Upper lobe of right lung (tissue), 1 donor: ENCODE data around the gene SGPL1. TPM values are rescaled to one million over a fixed set of nuclear protein-coding genes. Genes with fewer than 3 reads are reported as not detected.
"Not testable (repeated sequence)": the region's sequence is repeated elsewhere in the genome, so short reads cannot be mapped to it uniquely, and the experiment has no call there.

Source experiments
- ATAC-seq: fragments of 200-7000 bp; cut with Tn5 transposase; one replicate; pipeline ENCODE4 v1.9.1; 2020; ENCODE audit warnings: mild to moderate bottlenecking, moderate library complexity
- DNase-seq: peaks from one replicate; pipeline ENCODE4 v3.0.0-alpha.2; 2020
- H3K27ac ChIP-seq: fragments of 200-600 bp; one replicate; pipeline ENCODE4 v1.8.0; 2022
- H3K27me3 ChIP-seq: fragments of 200-600 bp; one replicate; pipeline ENCODE4 v1.8.0; 2022; ENCODE audit warnings: mild to moderate bottlenecking
- H3K36me3 ChIP-seq: fragments of 200-600 bp; one replicate; pipeline ENCODE4 v1.8.0; 2022
- H3K4me1 ChIP-seq: fragments of 200-600 bp; one replicate; pipeline ENCODE4 v1.8.0; 2022
- H3K4me3 ChIP-seq: fragments of 200-600 bp; one replicate; pipeline ENCODE4 v1.8.0; 2022; ENCODE audit warnings: mild to moderate bottlenecking
- H3K9me3 ChIP-seq: fragments of 200-600 bp; one replicate; pipeline ENCODE4 v1.8.0; 2022
- intact Hi-C: fragments of 100-400 bp; cut with DNase I; formaldehyde crosslinking; loops from one replicate; pipeline ENCODE4 v1.11.0; 2022
- long read RNA-seq: library from polyadenylated mRNA; unstranded; transcript quantifications from one replicate; pipeline ENCODE4 v2.0.0, GENCODE V29; 2021
- total RNA-seq: library from RNA; stranded (reverse); fragmentation: NEBNext Ultra II Directional; extraction: Animal tissue kit (Norgen Biotek cat#: 25700); gene quantifications from one replicate; pipeline ENCODE4 v1.2.1, GENCODE V29; 2021
- TF ChIP-seq, protein P1 (sequence below): fragments of 200-600 bp; IDR thresholded peaks from one replicate; pipeline ENCODE4 v1.8.0; 2022; ENCODE audit warnings: antibody characterized with exemption
- donor health status: DM: no; HTN: yes; CAD: no; lungs with severe emphysema.

Gene SGPL1, protein sequence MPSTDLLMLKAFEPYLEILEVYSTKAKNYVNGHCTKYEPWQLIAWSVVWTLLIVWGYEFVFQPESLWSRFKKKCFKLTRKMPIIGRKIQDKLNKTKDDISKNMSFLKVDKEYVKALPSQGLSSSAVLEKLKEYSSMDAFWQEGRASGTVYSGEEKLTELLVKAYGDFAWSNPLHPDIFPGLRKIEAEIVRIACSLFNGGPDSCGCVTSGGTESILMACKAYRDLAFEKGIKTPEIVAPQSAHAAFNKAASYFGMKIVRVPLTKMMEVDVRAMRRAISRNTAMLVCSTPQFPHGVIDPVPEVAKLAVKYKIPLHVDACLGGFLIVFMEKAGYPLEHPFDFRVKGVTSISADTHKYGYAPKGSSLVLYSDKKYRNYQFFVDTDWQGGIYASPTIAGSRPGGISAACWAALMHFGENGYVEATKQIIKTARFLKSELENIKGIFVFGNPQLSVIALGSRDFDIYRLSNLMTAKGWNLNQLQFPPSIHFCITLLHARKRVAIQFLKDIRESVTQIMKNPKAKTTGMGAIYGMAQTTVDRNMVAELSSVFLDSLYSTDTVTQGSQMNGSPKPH
- 38.3 TPM for total RNA-seq
- long read RNA-seq, full-length matches to known transcripts, result 2 of 15 reads
- long read RNA-seq, partial matches to known transcripts, result 12 of 15 reads
- long read RNA-seq, other reads (novel, unspliced or antisense), result 1 of 15 reads

- intact Hi-C loops, result loop anchor here (10.0 kb wide), 1 partner anchor 59 kb away; no protein-coding TSS in a partner anchor
- Histone ChIP-seq H3K36me3 (peaks cover 11% of the 10 kb centered on the region), H3K27ac (peak within 1 kb of the TSS; percentile 86), H3K9me3 (no peaks in the 10 kb centered on the region), H3K4me1 (peaks cover 7% of the 10 kb centered on the region), H3K27me3 (no peaks in the 10 kb centered on the region), H3K4me3 (peak within 1 kb of the TSS; percentile 70)
- ATAC-seq (peak; percentile 99), DNase-seq (peak; percentile 92)
- TF ChIP-seq, protein P1, sequence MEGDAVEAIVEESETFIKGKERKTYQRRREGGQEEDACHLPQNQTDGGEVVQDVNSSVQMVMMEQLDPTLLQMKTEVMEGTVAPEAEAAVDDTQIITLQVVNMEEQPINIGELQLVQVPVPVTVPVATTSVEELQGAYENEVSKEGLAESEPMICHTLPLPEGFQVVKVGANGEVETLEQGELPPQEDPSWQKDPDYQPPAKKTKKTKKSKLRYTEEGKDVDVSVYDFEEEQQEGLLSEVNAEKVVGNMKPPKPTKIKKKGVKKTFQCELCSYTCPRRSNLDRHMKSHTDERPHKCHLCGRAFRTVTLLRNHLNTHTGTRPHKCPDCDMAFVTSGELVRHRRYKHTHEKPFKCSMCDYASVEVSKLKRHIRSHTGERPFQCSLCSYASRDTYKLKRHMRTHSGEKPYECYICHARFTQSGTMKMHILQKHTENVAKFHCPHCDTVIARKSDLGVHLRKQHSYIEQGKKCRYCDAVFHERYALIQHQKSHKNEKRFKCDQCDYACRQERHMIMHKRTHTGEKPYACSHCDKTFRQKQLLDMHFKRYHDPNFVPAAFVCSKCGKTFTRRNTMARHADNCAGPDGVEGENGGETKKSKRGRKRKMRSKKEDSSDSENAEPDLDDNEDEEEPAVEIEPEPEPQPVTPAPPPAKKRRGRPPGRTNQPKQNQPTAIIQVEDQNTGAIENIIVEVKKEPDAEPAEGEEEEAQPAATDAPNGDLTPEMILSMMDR, result peak; percentile 94
Measured at GRCh38 chr10:70815504-70816219, at the start of gene SGPL1. Gene SGPL1 (plus strand): TSS chr10:70815948. CDS start chr10:70816854, 906 bp downstream.

- not testable (repeated sequence) for ATAC-seq, H3K9me3 ChIP-seq, H3K4me1 ChIP-seq, H3K4me3 ChIP-seq, H3K27ac ChIP-seq, H3K27me3 ChIP-seq, DNase-seq, H3K36me3 ChIP-seq
- intact Hi-C loops, result loop anchor here (10.0 kb wide), 1 partner anchor 303 kb away; no protein-coding TSS in a partner anchor
Measured at GRCh38 chr10:70768026-70768685, 47.6 kb upstream of the SGPL1 start.

GRCh38 chr10:70769121-70769520 lies 46.6 kb upstream of the SGPL1 start:
- ATAC-seq, result no peak
- no peaks in the 10 kb centered on the region for H3K27me3 ChIP-seq
- intact Hi-C loops, result loop anchor here (10.0 kb wide), 1 partner anchor 304 kb away; no protein-coding TSS in a partner anchor
- H3K36me3 ChIP-seq, result no peaks in the 10 kb centered on the region
- no peak overlapping the region for H3K4me3 ChIP-seq
- no peak for DNase-seq
- no peaks in the 10 kb centered on the region for H3K4me1 ChIP-seq
- TF ChIP-seq, protein P1, result no peak
- H3K9me3 ChIP-seq, result no peaks in the 10 kb centered on the region
- H3K27ac ChIP-seq, result no peak overlapping the region

GRCh38 chr10:70770001-70770400 lies 45.7 kb upstream of the SGPL1 start:
- H3K9me3 ChIP-seq, result no peaks in the 10 kb centered on the region
- no peaks in the 10 kb centered on the region for H3K36me3 ChIP-seq
- DNase-seq (no peak), ATAC-seq (no peak)
- no peaks in the 10 kb centered on the region for H3K27me3 ChIP-seq
- TF ChIP-seq, protein P1, result no peak
- H3K4me1 ChIP-seq, result no peaks in the 10 kb centered on the region
- H3K27ac ChIP-seq, result no peak overlapping the region
- H3K4me3 ChIP-seq, result no peak overlapping the region
- intact Hi-C loops, result no loop called here

DNA sequence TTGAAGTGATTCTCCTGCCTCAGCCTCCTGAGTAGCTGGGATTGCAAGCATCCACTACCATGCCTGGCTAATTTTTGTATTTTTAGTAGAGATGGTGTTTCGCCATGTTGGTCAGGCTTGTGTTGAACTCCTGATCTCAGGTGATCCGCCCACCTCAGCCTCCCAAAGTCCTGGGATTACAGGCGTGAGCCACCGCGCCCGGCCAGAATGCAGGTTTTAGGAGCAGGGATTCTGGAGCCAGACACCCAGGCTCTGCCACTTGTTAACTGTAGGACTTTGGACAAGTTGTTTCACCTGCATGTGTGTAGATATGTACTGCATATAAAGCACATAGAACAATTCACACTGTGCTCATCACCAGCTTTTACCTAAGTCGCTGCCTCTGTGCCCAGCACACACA lies 45.2 kb upstream of the SGPL1 start:
- intact Hi-C loops, H3K9me3 ChIP-seq, H3K27ac ChIP-seq, ATAC-seq, H3K4me1 ChIP-seq, DNase-seq, H3K27me3 ChIP-seq, H3K36me3 ChIP-seq, H3K4me3 ChIP-seq: not testable (repeated sequence)
